ENCODE data around the gene PLAGL1.
A peak's percentile ranks its signal among the peaks of the same experiment; 100 is the strongest.
"Not testable (repeated sequence)": the region's sequence is repeated elsewhere in the genome, so short reads cannot be mapped to it uniquely, and the experiment has no call there.

PLAGL1 gene

DNA sequence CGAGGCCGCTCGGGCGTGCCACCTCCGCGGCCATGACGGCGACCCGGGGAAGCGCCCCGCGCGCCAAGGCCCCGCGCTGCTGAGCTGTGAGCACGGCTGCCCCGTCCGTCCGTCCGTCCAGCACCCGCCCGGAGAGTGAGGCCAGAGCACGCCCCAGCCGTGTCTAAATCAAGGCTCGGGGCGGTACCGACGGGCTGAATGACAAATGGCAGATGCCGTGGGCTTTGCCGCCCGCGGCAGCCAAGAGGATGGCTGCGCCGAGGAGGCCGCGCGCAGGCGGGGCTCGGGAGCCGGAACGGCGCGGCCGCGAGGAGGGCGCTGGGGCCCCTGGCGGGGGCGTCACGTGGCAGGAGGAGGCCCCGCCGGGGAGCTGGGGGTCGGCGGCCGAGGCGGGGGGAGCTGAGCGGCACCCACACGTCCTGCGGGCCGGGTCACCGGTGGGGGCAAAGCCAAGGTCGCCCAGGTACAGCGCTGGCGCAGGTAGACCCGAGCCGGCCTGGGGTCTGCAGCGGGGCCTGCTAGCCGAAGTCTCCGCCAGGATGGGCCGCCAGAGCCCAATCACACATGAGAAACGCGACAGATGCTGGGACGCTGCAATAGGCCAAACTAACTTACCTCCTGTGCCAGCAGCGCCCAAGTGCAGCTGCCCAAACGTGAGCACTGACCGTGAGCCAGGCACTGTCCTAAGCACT is at the start of gene PLAGL1:
TSS of gene PLAGL1 (minus strand) at position 140 of the 692 bp plus-strand sequence. CDS start 60,123 bp downstream, outside the sequence.
- TF ChIP-seq, protein P1, sequence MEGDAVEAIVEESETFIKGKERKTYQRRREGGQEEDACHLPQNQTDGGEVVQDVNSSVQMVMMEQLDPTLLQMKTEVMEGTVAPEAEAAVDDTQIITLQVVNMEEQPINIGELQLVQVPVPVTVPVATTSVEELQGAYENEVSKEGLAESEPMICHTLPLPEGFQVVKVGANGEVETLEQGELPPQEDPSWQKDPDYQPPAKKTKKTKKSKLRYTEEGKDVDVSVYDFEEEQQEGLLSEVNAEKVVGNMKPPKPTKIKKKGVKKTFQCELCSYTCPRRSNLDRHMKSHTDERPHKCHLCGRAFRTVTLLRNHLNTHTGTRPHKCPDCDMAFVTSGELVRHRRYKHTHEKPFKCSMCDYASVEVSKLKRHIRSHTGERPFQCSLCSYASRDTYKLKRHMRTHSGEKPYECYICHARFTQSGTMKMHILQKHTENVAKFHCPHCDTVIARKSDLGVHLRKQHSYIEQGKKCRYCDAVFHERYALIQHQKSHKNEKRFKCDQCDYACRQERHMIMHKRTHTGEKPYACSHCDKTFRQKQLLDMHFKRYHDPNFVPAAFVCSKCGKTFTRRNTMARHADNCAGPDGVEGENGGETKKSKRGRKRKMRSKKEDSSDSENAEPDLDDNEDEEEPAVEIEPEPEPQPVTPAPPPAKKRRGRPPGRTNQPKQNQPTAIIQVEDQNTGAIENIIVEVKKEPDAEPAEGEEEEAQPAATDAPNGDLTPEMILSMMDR (conservative IDR thresholded peaks at IDR 0.05) = no peak
- H3K27ac ChIP-seq = no peak within 1 kb of the TSS

DNA sequence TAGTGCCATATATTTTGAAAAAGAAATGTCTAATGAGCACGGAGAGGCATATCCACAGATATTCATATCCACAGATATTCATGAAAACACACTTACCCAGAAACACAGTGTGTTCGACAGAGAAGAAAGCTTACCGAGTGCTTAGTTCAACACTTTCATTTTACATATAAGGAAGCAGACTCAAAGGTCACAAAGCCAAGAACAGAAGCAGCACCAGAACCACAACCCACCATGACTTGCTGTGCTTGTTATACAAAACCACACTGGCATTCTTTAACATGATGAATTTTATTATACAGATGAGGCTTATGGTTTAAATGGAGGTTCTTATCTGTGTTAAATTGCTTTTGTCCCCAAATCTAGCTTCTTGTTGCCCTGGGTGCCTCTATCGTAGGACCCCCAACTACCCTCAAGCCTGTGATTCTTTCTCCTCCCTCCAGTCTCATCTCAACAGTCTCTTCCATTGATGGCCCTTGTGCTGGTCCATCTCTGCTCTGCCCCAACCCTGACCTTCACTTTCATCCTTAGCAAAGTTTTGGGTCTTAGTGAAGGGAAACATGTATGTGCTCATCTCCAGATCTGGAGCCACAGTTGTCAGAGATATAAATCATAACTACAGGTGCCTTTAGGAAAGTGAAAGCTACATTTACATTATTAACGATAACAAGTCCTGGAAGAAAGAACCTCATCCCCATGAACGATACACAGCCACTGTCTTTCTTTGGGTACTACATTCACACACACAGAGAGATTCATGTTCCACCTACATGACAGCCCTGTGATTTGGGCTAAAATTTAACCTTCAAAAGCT is 47.3 kb upstream of the PLAGL1 start:
- H3K27ac ChIP-seq = no peak overlapping the region
- TF ChIP-seq, protein P1 (conservative IDR thresholded peaks at IDR 0.05) = no peak

DNA sequence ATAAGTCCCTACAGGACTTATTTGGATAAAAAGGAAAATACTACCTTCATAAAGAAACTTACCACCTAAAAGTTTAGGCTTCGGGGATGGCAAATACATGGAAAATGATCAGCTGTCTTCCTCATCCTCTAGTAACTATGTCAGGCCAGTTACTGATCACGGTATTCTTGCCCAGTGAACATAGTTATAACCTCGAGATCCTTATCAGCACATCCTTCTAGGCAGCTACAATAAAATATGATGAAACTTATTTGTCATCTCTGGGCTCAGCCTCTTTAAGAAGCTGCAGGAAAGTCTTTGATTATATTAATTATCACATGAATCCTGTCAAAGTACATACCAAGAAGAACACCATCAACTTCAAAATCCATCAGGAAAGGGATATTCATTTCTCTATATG is 45.5 kb upstream of the PLAGL1 start:
- peak overlapping the region; percentile 41; the same call in 1 of the 2 replicates for H3K27ac ChIP-seq
- TF ChIP-seq, protein P1 (conservative IDR thresholded peaks at IDR 0.05) = no peak

DNA sequence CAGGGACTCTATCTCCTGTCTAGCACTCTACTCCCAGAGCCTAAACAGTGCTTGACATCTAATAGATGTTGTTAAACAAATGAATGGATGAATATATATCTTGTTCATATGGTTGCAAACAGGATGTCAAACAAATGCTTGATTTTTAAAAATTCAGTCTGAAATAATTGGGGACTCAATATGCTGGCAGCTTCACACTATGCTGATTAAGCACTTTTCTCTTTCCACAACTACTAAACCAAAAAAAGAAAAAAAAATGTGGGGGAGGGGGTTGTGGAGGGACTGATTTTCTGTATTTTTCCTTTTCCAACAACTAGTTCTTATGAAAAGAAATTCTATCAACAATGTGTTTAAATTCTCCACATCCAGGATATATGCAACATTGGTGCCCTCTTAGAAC is 44.4 kb upstream of the PLAGL1 start:
- TF ChIP-seq, protein P1 (conservative IDR thresholded peaks at IDR 0.05) = no peak
- H3K27ac ChIP-seq = no peak overlapping the region

GRCh38 chr6:144049386-144049785 is 41.3 kb upstream of the PLAGL1 start:
- TF ChIP-seq, protein P1 (conservative IDR thresholded peaks at IDR 0.05) = no peak

GRCh38 chr6:144047688-144048087 is 39.6 kb upstream of the PLAGL1 start:
- TF ChIP-seq, protein P1 (conservative IDR thresholded peaks at IDR 0.05) = no peak
- H3K27ac ChIP-seq = no peak overlapping the region

More at GRCh38 chr6:144049386-144049785, 41.3 kb upstream of the PLAGL1 start:
- H3K27ac ChIP-seq = no peak overlapping the region

DNA sequence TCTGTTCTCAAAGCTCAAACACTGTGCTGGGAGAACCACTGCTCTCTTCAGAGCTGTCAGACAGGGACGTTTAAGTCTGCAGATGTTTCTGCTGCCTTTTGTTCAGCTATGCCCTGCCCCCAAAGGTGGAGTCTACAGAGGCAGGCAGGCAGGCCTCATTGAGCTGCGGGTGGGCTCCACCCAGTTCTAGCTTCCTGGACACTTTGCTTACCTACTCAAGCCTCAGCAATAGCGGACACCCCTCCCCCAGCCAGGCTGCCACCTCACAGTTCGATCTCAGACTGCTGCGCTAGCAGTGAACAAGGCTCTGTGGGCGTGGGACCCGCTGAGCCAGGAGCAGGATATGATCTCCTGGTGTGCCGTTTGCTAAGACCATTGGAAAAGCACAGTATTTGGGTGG is 38.6 kb upstream of the PLAGL1 start:
- H3K27ac ChIP-seq = not testable (repeated sequence)

GRCh38 chr6:144044989-144045388 is 36.9 kb upstream of the PLAGL1 start:
- H3K27ac ChIP-seq = not testable (repeated sequence)
